ENCODE results near the gene MRPL50. TPM values are rescaled to one million over a fixed set of nuclear protein-coding genes. Genes with fewer than 3 reads are reported as not detected.

MRPL50 gene
- total RNA-seq, 1 experiment from 2014 or later, result 20.0 TPM

- H3K27ac ChIP-seq (ENCODE audit: insufficient read length, low read depth, low read length), result no peak overlapping the region
- H2AFZ ChIP-seq (ENCODE audit: low read length), result peak overlapping the region; percentile 24
- H3K4me2 ChIP-seq (ENCODE audit: insufficient read depth, insufficient read length, low read length), result no peak overlapping the region
- H3K9me3 Mint-ChIP-seq, result peaks cover 11 to 14% of the 10 kb centered on the region in 2 experiments
- H3K36me3 Mint-ChIP-seq (ENCODE audit: insufficient read depth in 1 of 3, low read depth in 3 of 3), result peaks cover 0 to 17% (median 2%) of the 10 kb centered on the region in 3 experiments; a peak in 3 of 7 replicates
- peaks cover 13 to 16% of the 10 kb centered on the region in 2 experiments for H3K4me1 Mint-ChIP-seq
- H3K56ac ChIP-seq (ENCODE audit: insufficient read length, low read depth, low read length), result no peak overlapping the region
- no peak overlapping the region for H3K14ac ChIP-seq (ENCODE audit: insufficient read depth, low read length)
- H3K9me3 ChIP-seq (ENCODE audit: control insufficient read depth, low read depth, low read length), result no peaks in the 10 kb centered on the region
- H3K79me2 ChIP-seq (ENCODE audit: insufficient read depth, low read length), result no peaks in the 10 kb centered on the region
- H2BK12ac ChIP-seq (ENCODE audit: insufficient read length, low read depth, low read length), result no peak overlapping the region
- H2BK5ac ChIP-seq (ENCODE audit: insufficient read length, low read length), result no peak overlapping the region
- no peak overlapping the region for H4K5ac ChIP-seq (ENCODE audit: insufficient read length, low read depth, low read length)
- no peak overlapping the region for H3K4ac ChIP-seq (ENCODE audit: low read depth, low read length)
- H4K91ac ChIP-seq (ENCODE audit: insufficient read length, low read depth, low read length), result no peak overlapping the region
- no peak overlapping the region for H3K27ac Mint-ChIP-seq
- no peak overlapping the region for H2BK15ac ChIP-seq (ENCODE audit: low read depth, low read length)
- no peak overlapping the region for H4K8ac ChIP-seq (replicated peaks; ENCODE audit: insufficient read length, low read depth, low read length)
- TF ChIP-seq, protein P1, sequence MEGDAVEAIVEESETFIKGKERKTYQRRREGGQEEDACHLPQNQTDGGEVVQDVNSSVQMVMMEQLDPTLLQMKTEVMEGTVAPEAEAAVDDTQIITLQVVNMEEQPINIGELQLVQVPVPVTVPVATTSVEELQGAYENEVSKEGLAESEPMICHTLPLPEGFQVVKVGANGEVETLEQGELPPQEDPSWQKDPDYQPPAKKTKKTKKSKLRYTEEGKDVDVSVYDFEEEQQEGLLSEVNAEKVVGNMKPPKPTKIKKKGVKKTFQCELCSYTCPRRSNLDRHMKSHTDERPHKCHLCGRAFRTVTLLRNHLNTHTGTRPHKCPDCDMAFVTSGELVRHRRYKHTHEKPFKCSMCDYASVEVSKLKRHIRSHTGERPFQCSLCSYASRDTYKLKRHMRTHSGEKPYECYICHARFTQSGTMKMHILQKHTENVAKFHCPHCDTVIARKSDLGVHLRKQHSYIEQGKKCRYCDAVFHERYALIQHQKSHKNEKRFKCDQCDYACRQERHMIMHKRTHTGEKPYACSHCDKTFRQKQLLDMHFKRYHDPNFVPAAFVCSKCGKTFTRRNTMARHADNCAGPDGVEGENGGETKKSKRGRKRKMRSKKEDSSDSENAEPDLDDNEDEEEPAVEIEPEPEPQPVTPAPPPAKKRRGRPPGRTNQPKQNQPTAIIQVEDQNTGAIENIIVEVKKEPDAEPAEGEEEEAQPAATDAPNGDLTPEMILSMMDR (conservative IDR thresholded peaks at IDR 0.05), result no peak
- H4K20me1 ChIP-seq (ENCODE audit: control insufficient read depth, insufficient read depth, insufficient read length), result no peaks in the 10 kb centered on the region
- peak overlapping the region; percentile 60 for H2BK20ac ChIP-seq (ENCODE audit: low read depth, low read length, poor library complexity, severe bottlenecking)
- no peaks in the 10 kb centered on the region for H3K79me1 ChIP-seq (ENCODE audit: insufficient read depth, low read depth, low read length, poor library complexity, severe bottlenecking)
- no CpG with 5 or more reads among the region's 12 CpGs for WGBS (ENCODE audit: extremely low coverage, insufficient read length, low lambda C conversion rate)
- H3K18ac ChIP-seq (ENCODE audit: insufficient read length, low read depth, low read length), result no peak overlapping the region
- H3K27me3 Mint-ChIP-seq (ENCODE audit: low read depth), result no peaks in the 10 kb centered on the region
- H3K27me3 ChIP-seq (ENCODE audit: insufficient read depth, low read length), result no peaks in the 10 kb centered on the region
- no peak overlapping the region for H2BK120ac ChIP-seq (ENCODE audit: low read depth, low read length, poor library complexity, severe bottlenecking)
- no peaks in the 10 kb centered on the region for H3K23me2 ChIP-seq (ENCODE audit: insufficient read length, low read depth, low read length, poor library complexity, severe bottlenecking)
- H3K4me3 Mint-ChIP-seq, result no peak overlapping the region
- H3K23ac ChIP-seq (ENCODE audit: insufficient read length, low read depth, low read length), result no peak overlapping the region
- H3K9ac ChIP-seq (ENCODE audit: extremely low read depth, insufficient read length, low read length), result no peak overlapping the region
- no peak overlapping the region for H3T11ph ChIP-seq (ENCODE audit: low read length)
- no peak overlapping the region for H2AK5ac ChIP-seq (ENCODE audit: insufficient read length, low read length)
- H3K4me1 ChIP-seq (ENCODE audit: insufficient read depth, low read length), result peaks cover 3% of the 10 kb centered on the region; the same call in 1 of the 2 replicates
- DNase-seq, result peak; percentile 40
Observed at GRCh38 chr9:101375546-101375945, 22.9 kb downstream of the MRPL50 start.

Measured in H9 (cell line).